Measurements from ENCODE around the gene PABPC1L.

GRCh38 chr20:44869471-44869870 lies 40.4 kb upstream of the PABPC1L start:
- TF ChIP-seq CTCF (conservative IDR thresholded peaks at IDR 0.05): no peak
- TF ChIP-seq ZFX (IDR thresholded peaks at IDR 0.05): no peak

Data from C4-2B (cell line).